HepG2 (cell line): Measurements from ENCODE around the gene MRPL54. TPM values are rescaled to one million over a fixed set of nuclear protein-coding genes. Genes with fewer than 3 reads are reported as not detected.

Source experiments
- DMAP1 ChIP-seq: IDR thresholded peaks from 2 replicates; pipeline ENCODE4 v1.6.1; 2016
- ETS1 ChIP-seq: sonication (generic); formaldehyde crosslinking; IDR thresholded peaks from 2 replicates; pipeline ENCODE4 v1.4.0; 2020; ENCODE audit warnings: missing genetic modification reagents
- GMEB2 ChIP-seq: IDR thresholded peaks from 2 replicates; pipeline ENCODE4 v1.6.1; 2016; ENCODE audit warnings: missing biosample characterization, missing genetic modification reagents, low read depth
- HMG20A ChIP-seq: IDR thresholded peaks from 2 replicates; pipeline ENCODE4 v1.6.1; 2016; ENCODE audit warnings: borderline replicate concordance
- HNF4A ChIP-seq: sonication (generic); formaldehyde crosslinking; IDR thresholded peaks from 2 replicates; pipeline ENCODE4 v1.4.0; 2020; ENCODE audit warnings: missing genetic modification reagents
- KLF11 ChIP-seq: IDR thresholded peaks from 2 replicates; pipeline ENCODE4 v1.6.1; 2016; ENCODE audit warnings: missing compliant biosample characterization
- PRDM15 ChIP-seq: sonication (generic); formaldehyde crosslinking; IDR thresholded peaks from 2 replicates; pipeline ENCODE4 v1.4.0; 2020; ENCODE audit warnings: missing genetic modification reagents
- PRDM4 ChIP-seq: sonication (generic); formaldehyde crosslinking; IDR thresholded peaks from 2 replicates; pipeline ENCODE4 v1.9.0; 2021; ENCODE audit warnings: missing genetic modification reagents, borderline replicate concordance
- RBFOX2 ChIP-seq: fragments of 200-400 bp; formaldehyde crosslinking; IDR thresholded peaks from 2 replicates; pipeline ENCODE4 v1.6.1; 2017; ENCODE audit warnings: low read depth, mild to moderate bottlenecking, low read length
- RXRB ChIP-seq: IDR thresholded peaks from 2 replicates; pipeline ENCODE4 v1.6.1; 2016; ENCODE audit warnings: borderline replicate concordance, missing genetic modification reagents, missing compliant biosample characterization
- ZEB1 ChIP-seq: IDR thresholded peaks from 2 replicates; pipeline ENCODE4 v1.6.1; 2012; ENCODE audit warnings: mild to moderate bottlenecking, low read depth, inconsistent platforms; ENCODE audit not compliant: insufficient replicate concordance
- ZFP1 ChIP-seq: IDR thresholded peaks from 2 replicates; pipeline ENCODE4 v1.6.1; 2016
- ZNF230 ChIP-seq: sonication (generic); formaldehyde crosslinking; IDR thresholded peaks from 2 replicates; pipeline ENCODE4 v1.4.0; 2020; ENCODE audit warnings: mild to moderate bottlenecking, missing genetic modification reagents
- ZNF550 ChIP-seq: sonication (generic); formaldehyde crosslinking; IDR thresholded peaks from 2 replicates; pipeline ENCODE4 v1.4.0; 2020; ENCODE audit warnings: mild to moderate bottlenecking, missing genetic modification reagents, borderline replicate concordance
- ZNF589 ChIP-seq: sonication (generic); formaldehyde crosslinking; conservative IDR thresholded peaks from 2 replicates; pipeline ENCODE4 v1.8.0; 2022; ENCODE audit warnings: mild to moderate bottlenecking, moderate library complexity, missing genetic modification reagents
- ZNF772 ChIP-seq: sonication (generic); formaldehyde crosslinking; IDR thresholded peaks from 2 replicates; pipeline ENCODE4 v1.5.0; 2020; ENCODE audit warnings: mild to moderate bottlenecking, missing genetic modification reagents
- ZNF782 ChIP-seq: sonication (generic); formaldehyde crosslinking; IDR thresholded peaks from 2 replicates; pipeline ENCODE4 v1.4.0; 2020; ENCODE audit warnings: missing genetic modification reagents, mild to moderate bottlenecking, borderline replicate concordance
- ZNF816 ChIP-seq: sonication (generic); formaldehyde crosslinking; IDR thresholded peaks from 2 replicates; pipeline ENCODE4 v1.8.0; 2022; ENCODE audit warnings: missing genetic modification reagents, mild to moderate bottlenecking, borderline replicate concordance
- polyA plus RNA-seq, 8 experiments: library from polyadenylated mRNA; depleted of rRNA in 3 of 8; stranded (reverse) in 7 of 8; unstranded in 1 of 8; fragments of >200 nt; fragmentation: Illumina TruSeq in 4 of 8; extraction: Trizol in 4 of 8; gene quantifications; 2 replicates each; pipeline versions ENCODE4 v1.2.1 to v1.2.3, GENCODE V29; 2011 to 2016; ENCODE audit warnings: low read depth in 4 of 8, missing spikeins in 1 of 8, mixed read lengths in 1 of 8; ENCODE audit not compliant: insufficient read depth in 1 of 8
- total RNA-seq, 5 experiments: library from RNA; depleted of rRNA; stranded (reverse); fragments of >200 nt; fragmentation: Illumina TruSeq; extraction: Trizol; gene quantifications; 2 replicates each; pipeline ENCODE4 v1.2.3, GENCODE V29; 2016; ENCODE audit warnings: low read depth in 1 of 5

Gene MRPL54
- total and polyA plus RNA-seq, 2 of the 13 experiments (the other 11 are each of a cell fraction or from before 2014, with no cell fraction given), result 36.8 to 66.9 TPM

GRCh38 chr19:3762501-3763459 lies at the start of gene MRPL54 (continued):
- TF ChIP-seq PRDM15 (CRISPR knock-in tag) (no peak), PRDM4 (CRISPR knock-in tag) (0 out of 2 replicates have a peak, but pooled peaks have one; percentile 45), RBFOX2 (peak; percentile 94), ZNF772 (CRISPR knock-in tag) (0 out of 2 replicates have a peak, but pooled peaks have one; percentile 64), HNF4A (CRISPR knock-in tag) (no peak), RXRB (CRISPR knock-in tag) (no peak), ETS1 (CRISPR knock-in tag) (no peak), ZNF589 (CRISPR knock-in tag) (no peak), ZNF550 (CRISPR knock-in tag) (no peak), ZNF816 (CRISPR knock-in tag) (no peak), ZFP1 (no peak), DMAP1 (CRISPR knock-in tag) (peak; percentile 93), GMEB2 (peak; percentile 73), ZNF230 (CRISPR knock-in tag) (0 out of 2 replicates have a peak, but pooled peaks have one; percentile 29), HMG20A (no peak), KLF11 (no peak; the same call in 1 of the 2 replicates), ZNF782 (CRISPR knock-in tag) (no peak), ZEB1 (no peak)
